ENCODE measurements around the gene TP53TG3B.
"Not testable (repeated sequence)": the region's sequence is repeated elsewhere in the genome, so short reads cannot be mapped to it uniquely, and the experiment has no call there.

TP53TG3B gene, protein sequence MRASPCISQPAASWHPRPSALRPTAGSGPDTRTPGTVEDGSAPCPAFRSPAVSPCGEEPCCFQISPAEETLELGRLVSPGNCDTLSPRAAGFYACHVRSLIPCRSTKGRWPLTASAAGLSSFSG

DNA sequence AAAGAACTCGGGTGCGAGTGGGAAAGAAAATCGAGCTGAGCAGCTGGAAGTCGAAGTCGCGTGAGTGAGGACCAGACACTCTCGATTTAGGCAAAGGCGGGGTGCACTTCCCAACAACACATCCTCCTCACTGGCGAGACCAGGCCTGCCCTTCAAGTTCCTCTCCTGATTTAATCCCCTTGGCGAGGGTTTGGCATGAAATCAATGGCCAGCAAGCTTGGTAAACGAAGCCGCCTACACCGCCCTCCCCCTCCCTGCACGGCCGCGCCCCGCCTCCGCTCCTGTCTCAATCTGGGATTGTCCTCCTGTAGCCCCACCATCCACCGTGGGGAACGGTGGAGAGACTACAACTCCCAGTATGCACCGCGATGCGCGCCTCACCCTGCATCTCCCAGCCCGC lies at the start of gene TP53TG3B:
Gene TP53TG3B, plus strand, starts transcription at position 301 of the 400 bp plus-strand sequence. Its CDS starts 68 bp downstream, at position 369.
- DNase-seq (ENCODE audit: low read depth in 2 of 2) = not testable (repeated sequence)

DNA sequence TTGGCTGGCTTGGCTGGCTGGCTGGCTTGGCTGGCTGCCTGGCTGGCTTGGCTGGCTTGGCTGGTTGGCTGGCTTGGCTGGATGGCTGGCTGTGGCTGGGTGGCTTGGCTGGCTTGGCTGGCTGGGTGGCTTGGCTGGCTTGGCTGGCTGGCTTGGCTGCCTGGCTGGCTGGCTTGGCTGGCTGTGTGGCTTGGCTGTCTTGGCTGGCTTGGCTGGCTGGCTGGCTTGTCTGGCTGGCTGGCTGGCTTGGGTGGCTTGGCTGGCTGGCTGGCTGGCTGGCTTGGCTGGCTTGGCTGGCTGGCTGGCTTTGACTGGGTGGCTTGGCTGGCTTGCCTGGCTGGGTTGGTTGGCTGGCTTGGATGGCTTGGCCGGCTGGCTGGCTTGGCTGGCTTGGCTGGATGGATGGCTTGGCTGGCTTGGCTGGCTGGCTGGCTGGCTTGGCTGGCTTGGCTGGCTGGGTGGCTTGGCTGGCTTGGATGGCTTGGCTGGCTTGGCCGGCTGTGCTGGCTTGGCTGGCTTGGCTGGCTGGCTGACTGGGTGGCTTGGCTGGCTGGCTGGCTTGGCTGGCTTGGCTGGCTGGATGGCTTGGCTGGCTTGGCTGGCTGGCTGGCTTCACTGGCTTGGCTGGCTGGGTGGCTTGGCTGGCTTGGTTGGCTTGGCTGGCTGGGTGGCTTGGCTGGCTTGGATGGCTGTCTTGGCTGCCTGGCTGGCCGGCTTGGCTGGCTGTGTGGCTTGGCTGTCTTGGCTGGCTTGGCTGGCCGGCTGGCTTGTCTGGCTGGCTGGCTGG lies 24.2 kb upstream of the TP53TG3B start:
- peak in 1 of 2 donors; percentile 21 for DNase-seq (ENCODE audit: low read depth in 2 of 2)

DNA sequence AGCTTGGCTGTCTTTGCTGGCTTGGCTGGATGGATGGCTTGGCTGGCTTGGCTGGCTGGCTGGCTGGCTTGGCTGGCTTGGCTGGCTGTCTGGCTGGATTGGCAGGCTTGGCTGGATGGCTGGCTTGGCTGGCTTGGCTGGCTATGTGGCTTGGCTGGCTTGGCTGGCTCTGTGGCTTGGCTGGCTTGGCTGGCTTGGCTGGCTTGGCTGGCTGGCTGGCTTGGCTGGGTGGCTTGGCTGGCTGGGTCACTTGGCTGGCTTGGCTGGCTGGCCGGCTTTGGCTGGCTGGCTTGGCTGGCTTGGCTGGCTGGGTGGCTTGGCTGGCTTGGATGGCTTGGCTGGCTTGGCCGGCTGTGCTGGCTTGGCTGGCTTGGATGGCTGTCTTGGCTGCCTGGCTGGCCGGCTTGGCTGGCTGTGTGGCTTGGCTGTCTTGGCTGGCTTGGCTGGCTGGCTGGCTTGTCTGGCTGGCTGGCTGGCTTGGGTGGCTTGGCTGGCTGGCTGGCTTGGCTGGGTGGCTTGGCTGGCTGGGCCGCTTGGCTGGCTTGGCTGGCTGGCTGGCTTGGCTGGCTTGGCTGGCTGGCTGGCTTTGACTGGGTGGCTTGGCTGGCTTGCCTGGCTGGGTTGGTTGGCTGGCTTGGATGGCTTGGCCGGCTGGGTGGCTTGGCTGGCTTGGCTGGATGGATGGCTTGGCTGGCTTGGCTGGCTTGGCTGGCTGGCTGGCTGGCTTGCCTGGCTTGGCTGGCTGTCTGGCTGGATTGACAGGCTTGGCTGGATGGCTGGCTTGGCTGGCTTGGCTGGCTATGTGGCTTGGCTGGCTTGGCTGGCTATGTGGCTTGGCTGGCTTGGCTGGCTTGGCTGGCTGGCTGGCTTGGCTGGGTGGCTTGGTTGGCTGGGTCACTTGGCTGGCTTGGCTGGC lies 22.8 kb upstream of the TP53TG3B start:
- DNase-seq (ENCODE audit: low read depth in 2 of 2) = not testable (repeated sequence)

DNA sequence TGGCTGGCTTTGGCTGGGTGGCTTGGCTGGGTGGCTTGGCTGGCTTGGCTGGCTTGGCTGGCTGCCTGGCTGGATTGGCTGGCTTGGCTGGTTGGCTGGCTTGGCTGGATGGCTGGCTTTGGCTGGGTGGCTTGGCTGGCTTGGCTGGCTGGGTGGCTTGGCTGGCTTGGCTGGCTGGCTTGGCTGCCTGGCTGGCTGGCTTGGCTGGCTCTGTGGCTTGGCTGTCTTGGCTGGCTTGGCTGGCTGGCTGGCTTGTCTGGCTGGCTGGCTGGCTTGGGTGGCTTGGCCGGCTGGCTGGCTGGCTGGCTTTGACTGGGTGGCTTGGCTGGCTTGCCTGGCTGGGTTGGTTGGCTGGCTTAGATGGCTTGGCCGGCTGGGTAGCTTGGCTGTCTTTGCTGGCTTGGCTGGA lies 22.1 kb upstream of the TP53TG3B start:
- DNase-seq (ENCODE audit: low read depth in 2 of 2) = not testable (repeated sequence)

DNA sequence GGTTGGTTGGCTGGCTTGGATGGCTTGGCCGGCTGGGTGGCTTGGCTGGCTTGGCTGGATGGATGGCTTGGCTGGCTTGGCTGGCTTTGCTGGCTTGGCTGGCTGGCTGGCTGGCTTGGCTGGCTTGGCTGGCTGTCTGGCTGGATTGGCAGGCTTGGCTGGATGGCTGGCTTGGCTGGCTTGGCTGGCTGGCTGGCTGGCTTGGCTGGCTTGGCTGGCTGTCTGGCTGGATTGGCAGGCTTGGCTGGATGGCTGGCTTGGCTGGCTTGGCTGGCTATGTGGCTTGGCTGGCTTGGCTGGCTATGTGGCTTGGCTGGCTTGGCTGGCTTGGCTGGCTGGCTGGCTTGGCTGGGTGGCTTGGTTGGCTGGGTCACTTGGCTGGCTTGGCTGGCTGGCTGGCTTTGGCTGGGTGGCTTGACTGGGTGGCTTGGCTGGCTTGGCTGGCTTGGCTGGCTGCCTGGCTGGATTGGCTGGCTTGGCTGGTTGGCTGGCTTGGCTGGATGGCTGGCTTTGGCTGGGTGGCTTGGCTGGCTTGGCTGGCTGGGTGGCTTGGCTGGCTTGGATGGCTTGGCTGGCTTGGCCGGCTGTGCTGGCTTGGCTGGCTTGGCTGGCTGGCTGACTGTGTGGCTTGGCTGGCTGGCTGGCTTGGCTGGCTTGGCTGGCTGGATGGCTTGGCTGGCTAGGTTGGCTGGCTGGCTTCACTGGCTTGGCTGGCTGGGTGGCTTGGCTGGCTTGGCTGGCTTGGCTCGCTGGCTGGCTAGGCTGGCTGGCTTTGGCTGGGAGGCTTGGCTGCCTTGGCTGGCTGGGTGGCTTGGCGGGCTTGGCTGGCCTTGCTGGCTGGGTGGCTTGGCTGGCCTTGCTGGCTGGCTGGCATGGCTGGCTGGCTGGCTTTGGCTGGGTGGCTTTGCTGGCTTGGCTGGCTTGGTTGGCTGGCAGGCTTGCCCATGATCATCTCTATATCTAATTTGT lies 21.3 kb upstream of the TP53TG3B start:
- DNase-seq (ENCODE audit: low read depth in 2 of 2) = peak; percentile 29 to 36
